HepG2 (cell line): ENCODE results near the gene AKR1C4. TPM values are rescaled to one million over a fixed set of nuclear protein-coding genes. Genes with fewer than 3 reads are reported as not detected.

Experiments
- ATAC-seq: fragments of 200-7000 bp; cut with Tn5 transposase; 3 replicates; pipeline ENCODE4 v1.9.1; 2020; ENCODE audit warnings: mild to moderate bottlenecking, moderate library complexity
- BruUV-seq: library from RNA; stranded (reverse); fragments of 400-500 nt; replicated peaks from 2 replicates; lab custom pipeline; 2021; lab: Mats Ljungman, UMichigan
- CTCF ChIA-PET: fragments of 300-600 bp; formaldehyde crosslinking; extraction: SDS; loops from one replicate; lab custom pipeline; 2021; ENCODE audit warnings: low total read pairs, inconsistent platforms, low intra/inter-chr PET ratio; lab: Yijun Ruan, JAX
- POLR2A ChIA-PET: fragments of 350-600 bp; sonication (Branson Sonifier 250); formaldehyde crosslinking; loops from one replicate; lab custom pipeline; 2020; ENCODE audit warnings: antibody characterized with exemption, inconsistent platforms; lab: Yijun Ruan, JAX
- DNase-seq: peaks from one replicate; pipeline ENCODE4 v3.0.0-alpha.2; 2015; ENCODE audit warnings: low spot score
- FAIRE-seq: peaks from 3 replicates; lab custom pipeline; 2011; peaks lifted over from hg19 to GRCh38; lab: Jason Lieb, UNC
- H2AFZ ChIP-seq: one replicate; pipeline ENCODE4 v1.6.1; 2011; ENCODE audit warnings: low read length, inconsistent platforms
- H3K27ac ChIP-seq: fragments of 300-600 bp; 3 replicates; pipeline ENCODE4 v1.8.0; 2011; ENCODE audit warnings: mixed run types, mild to moderate bottlenecking, mixed read lengths, low read length, inconsistent platforms; ENCODE audit not compliant: insufficient read depth; ENCODE audit errors: extremely low read length
- H3K27me3 ChIP-seq, 2 experiments: fragments of 200-600 bp in 1 of 2; 2 replicates in 1 of 2; 3 replicates in 1 of 2; pipeline versions ENCODE4 v1.6.0 to v1.8.0; 2011; ENCODE audit warnings: low read length in 2 of 2, mild to moderate bottlenecking in 2 of 2, moderate library complexity in 2 of 2, inconsistent platforms in 1 of 2; ENCODE audit not compliant: insufficient read depth in 2 of 2, control insufficient read depth in 1 of 2
- H3K36me3 ChIP-seq, 2 experiments: fragments of 200-600 bp in 1 of 2; replicated peaks in 1 of 2; 2 replicates in 1 of 2; 3 replicates in 1 of 2; pipeline versions ENCODE4 v1.5.1 to v1.8.0; 2011; ENCODE audit warnings: low read length in 2 of 2, inconsistent platforms in 1 of 2; ENCODE audit not compliant: insufficient read depth in 2 of 2, control insufficient read depth in 1 of 2
- H3K4me1 ChIP-seq: 2 replicates; pipeline ENCODE4 v1.5.1; 2012; ENCODE audit warnings: low read length, inconsistent platforms; ENCODE audit not compliant: insufficient read depth
- H3K4me2 ChIP-seq: 2 replicates; pipeline ENCODE4 v1.6.0; 2011; ENCODE audit warnings: low read depth, low read length, inconsistent platforms
- H3K4me3 ChIP-seq, 3 experiments: fragments of 200-600 bp in 1 of 3; sonication (generic), shearing (Covaris generic) in 1 of 3; replicated peaks in 1 of 3; 2 replicates each; pipeline ENCODE4 v1.5.1; 2011 to 2016; ENCODE audit warnings: low read length in 3 of 3, inconsistent platforms in 2 of 3, low read depth in 2 of 3, mild to moderate bottlenecking in 2 of 3, control low read depth in 1 of 3, mixed read lengths in 1 of 3; ENCODE audit not compliant: insufficient read depth in 1 of 3
- H3K79me2 ChIP-seq: one replicate; pipeline ENCODE4 v1.6.1; 2011; ENCODE audit warnings: low read length, inconsistent platforms; ENCODE audit not compliant: insufficient read depth
- H3K9ac ChIP-seq: 2 replicates; pipeline ENCODE4 v1.6.0; 2011; ENCODE audit warnings: mild to moderate bottlenecking, low read depth, low read length, inconsistent platforms; ENCODE audit not compliant: insufficient read depth
- H3K9me3 ChIP-seq: 2 replicates; pipeline ENCODE4 v1.5.1; 2012; ENCODE audit warnings: mild to moderate bottlenecking, low read length
- H4K20me1 ChIP-seq: 2 replicates; pipeline ENCODE4 v1.6.0; 2011; ENCODE audit warnings: inconsistent platforms, mild to moderate bottlenecking, low read length, moderate library complexity; ENCODE audit not compliant: insufficient read depth
- CC2D1A ChIP-seq: sonication (generic); formaldehyde crosslinking; IDR thresholded peaks from 2 replicates; pipeline ENCODE4 v1.8.1; 2023; ENCODE audit warnings: mild to moderate bottlenecking, missing genetic modification reagents
- ELF3 ChIP-seq: IDR thresholded peaks from 2 replicates; pipeline ENCODE4 v1.6.1; 2016; ENCODE audit warnings: missing genetic modification reagents, missing compliant biosample characterization
- NR2F2 ChIP-seq: IDR thresholded peaks from 2 replicates; pipeline ENCODE4 v1.6.1; 2012; ENCODE audit warnings: low read depth, inconsistent platforms, borderline replicate concordance
- RBFOX2 ChIP-seq: fragments of 200-400 bp; formaldehyde crosslinking; IDR thresholded peaks from 2 replicates; pipeline ENCODE4 v1.6.1; 2017; ENCODE audit warnings: low read depth, mild to moderate bottlenecking, low read length
- SMAD3 ChIP-seq: sonication (generic); formaldehyde crosslinking; IDR thresholded peaks from 2 replicates; pipeline ENCODE4 v1.4.0; 2020; ENCODE audit warnings: missing genetic modification reagents
- SMC3 ChIP-seq: IDR thresholded peaks from 2 replicates; pipeline ENCODE4 v1.6.1; 2011; ENCODE audit warnings: low read length, improper control_type of control experiment
- SMYD3 ChIP-seq: sonication (generic); formaldehyde crosslinking; IDR thresholded peaks from 2 replicates; pipeline ENCODE4 v1.8.1; 2023; ENCODE audit warnings: mild to moderate bottlenecking, missing genetic modification reagents
- SRSF4 ChIP-seq: fragments of 200-400 bp; formaldehyde crosslinking; IDR thresholded peaks from one replicate; pipeline ENCODE4 v1.6.1; 2018; ENCODE audit warnings: mild to moderate bottlenecking, low read depth, low read length, moderate library complexity; ENCODE audit not compliant: poor library complexity, severe bottlenecking
- ZMYM4 ChIP-seq: sonication (generic); formaldehyde crosslinking; IDR thresholded peaks from 2 replicates; pipeline ENCODE4 v1.8.1; 2023; ENCODE audit warnings: mild to moderate bottlenecking, missing genetic modification reagents
- ZNF263 ChIP-seq: sonication (generic); formaldehyde crosslinking; IDR thresholded peaks from 2 replicates; pipeline ENCODE4 v1.4.0; 2020; ENCODE audit warnings: missing genetic modification reagents
- ZNF383 ChIP-seq: sonication (generic); formaldehyde crosslinking; IDR thresholded peaks from 2 replicates; pipeline ENCODE4 v1.4.0; 2020; ENCODE audit warnings: missing genetic modification reagents, mild to moderate bottlenecking, borderline replicate concordance
- ZNF772 ChIP-seq: sonication (generic); formaldehyde crosslinking; IDR thresholded peaks from 2 replicates; pipeline ENCODE4 v1.5.0; 2020; ENCODE audit warnings: mild to moderate bottlenecking, missing genetic modification reagents
- WGBS: methylation state at CpG from one replicate; pipeline ENCODE4 v1.1.6; 2017; ENCODE audit warnings: low lambda C conversion rate; 5-methylcytosine and 5-hydroxymethylcytosine counted together
- in situ Hi-C: cut with HindIII; loops from 2 replicates; pipeline ENCODE4 v1.10.0; 2017; ENCODE audit warnings: low pct_unique_long_range_greater_than_20kb; ENCODE audit not compliant: extremely low pct_ligation_motif_present
- intact Hi-C: fragments of 100-400 bp; cut with micrococcal nuclease; formaldehyde crosslinking; loops from one replicate; pipeline ENCODE4 v1.10.0; 2022; ENCODE audit not compliant: unreplicated experiment
- polyA plus RNA-seq, 8 experiments: library from polyadenylated mRNA; depleted of rRNA in 3 of 8; stranded (reverse) in 7 of 8; unstranded in 1 of 8; fragments of >200 nt; fragmentation: Illumina TruSeq in 4 of 8; extraction: Trizol in 4 of 8; gene quantifications; 2 replicates each; pipeline versions ENCODE4 v1.2.1 to v1.2.3, GENCODE V29; 2011 to 2016; ENCODE audit warnings: low read depth in 4 of 8, missing spikeins in 1 of 8, mixed read lengths in 1 of 8; ENCODE audit not compliant: insufficient read depth in 1 of 8
- total RNA-seq, 5 experiments: library from RNA; depleted of rRNA; stranded (reverse); fragments of >200 nt; fragmentation: Illumina TruSeq; extraction: Trizol; gene quantifications; 2 replicates each; pipeline ENCODE4 v1.2.3, GENCODE V29; 2016; ENCODE audit warnings: low read depth in 1 of 5
- TF ChIP-seq, protein P1 (sequence below): sonication (generic); formaldehyde crosslinking; IDR thresholded peaks from 2 replicates; pipeline ENCODE4 v1.4.0; 2020; ENCODE audit warnings: missing genetic modification reagents
- TF ChIP-seq, protein P2 (sequence below): IDR thresholded peaks from 2 replicates; pipeline ENCODE4 v1.6.1; 2012; ENCODE audit warnings: low read depth, low read length, improper control_type of control experiment

Gene AKR1C4
- total and polyA plus RNA-seq, 2 of the 13 experiments (the other 11 are each of a cell fraction or from before 2014, with no cell fraction given) = 0.18 to 1.3 TPM

DNA sequence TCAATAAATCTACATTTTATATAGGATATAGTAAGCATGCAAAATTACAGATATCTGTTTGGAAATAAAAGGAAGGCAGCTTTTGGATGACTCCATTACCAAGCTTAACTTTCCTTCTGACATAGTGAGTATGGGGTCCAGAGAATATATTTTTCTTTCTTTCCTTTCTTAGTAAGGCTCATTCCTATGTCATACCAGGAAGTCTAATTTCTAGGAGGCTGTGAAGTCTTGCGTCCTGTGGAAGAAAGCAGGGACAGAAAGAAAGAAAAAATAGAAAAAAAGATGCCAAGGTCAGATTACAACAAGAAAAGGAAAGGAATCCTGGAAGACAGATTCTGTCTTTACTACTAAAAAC is 48.0 kb upstream of the AKR1C4 start (continued):
- TF ChIP-seq ELF3 (peak; percentile 5; the same call in 1 of the 2 replicates), ZNF263 (CRISPR knock-in tag) (no peak), CC2D1A (CRISPR knock-in tag) (no peak), SMYD3 (no peak), SMC3 (no peak), RBFOX2 (0 out of 2 replicates have a peak, but pooled peaks have one; percentile 32), SMAD3 (no peak), SRSF4 (no peak), ZNF772 (CRISPR knock-in tag) (no peak), NR2F2 (no peak)
- TF ChIP-seq, protein P1, sequence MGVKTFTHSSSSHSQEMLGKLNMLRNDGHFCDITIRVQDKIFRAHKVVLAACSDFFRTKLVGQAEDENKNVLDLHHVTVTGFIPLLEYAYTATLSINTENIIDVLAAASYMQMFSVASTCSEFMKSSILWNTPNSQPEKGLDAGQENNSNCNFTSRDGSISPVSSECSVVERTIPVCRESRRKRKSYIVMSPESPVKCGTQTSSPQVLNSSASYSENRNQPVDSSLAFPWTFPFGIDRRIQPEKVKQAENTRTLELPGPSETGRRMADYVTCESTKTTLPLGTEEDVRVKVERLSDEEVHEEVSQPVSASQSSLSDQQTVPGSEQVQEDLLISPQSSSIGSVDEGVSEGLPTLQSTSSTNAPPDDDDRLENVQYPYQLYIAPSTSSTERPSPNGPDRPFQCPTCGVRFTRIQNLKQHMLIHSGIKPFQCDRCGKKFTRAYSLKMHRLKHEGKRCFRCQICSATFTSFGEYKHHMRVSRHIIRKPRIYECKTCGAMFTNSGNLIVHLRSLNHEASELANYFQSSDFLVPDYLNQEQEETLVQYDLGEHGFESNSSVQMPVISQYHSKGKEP = no peak
- TF ChIP-seq, protein P2, sequence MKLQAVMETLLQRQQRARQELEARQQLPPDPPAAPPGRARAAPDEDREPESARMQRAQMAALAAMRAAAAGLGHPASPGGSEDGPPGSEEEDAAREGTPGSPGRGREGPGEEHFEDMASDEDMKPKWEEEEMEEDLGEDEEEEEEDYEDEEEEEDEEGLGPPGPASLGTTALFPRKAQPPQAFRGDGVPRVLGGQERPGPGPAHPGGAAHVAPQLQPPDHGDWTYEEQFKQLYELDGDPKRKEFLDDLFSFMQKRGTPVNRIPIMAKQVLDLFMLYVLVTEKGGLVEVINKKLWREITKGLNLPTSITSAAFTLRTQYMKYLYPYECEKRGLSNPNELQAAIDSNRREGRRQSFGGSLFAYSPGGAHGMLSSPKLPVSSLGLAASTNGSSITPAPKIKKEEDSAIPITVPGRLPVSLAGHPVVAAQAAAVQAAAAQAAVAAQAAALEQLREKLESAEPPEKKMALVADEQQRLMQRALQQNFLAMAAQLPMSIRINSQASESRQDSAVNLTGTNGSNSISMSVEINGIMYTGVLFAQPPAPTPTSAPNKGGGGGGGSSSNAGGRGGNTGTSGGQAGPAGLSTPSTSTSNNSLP = 0 out of 2 replicates have a peak, but pooled peaks have one; percentile 2

DNA sequence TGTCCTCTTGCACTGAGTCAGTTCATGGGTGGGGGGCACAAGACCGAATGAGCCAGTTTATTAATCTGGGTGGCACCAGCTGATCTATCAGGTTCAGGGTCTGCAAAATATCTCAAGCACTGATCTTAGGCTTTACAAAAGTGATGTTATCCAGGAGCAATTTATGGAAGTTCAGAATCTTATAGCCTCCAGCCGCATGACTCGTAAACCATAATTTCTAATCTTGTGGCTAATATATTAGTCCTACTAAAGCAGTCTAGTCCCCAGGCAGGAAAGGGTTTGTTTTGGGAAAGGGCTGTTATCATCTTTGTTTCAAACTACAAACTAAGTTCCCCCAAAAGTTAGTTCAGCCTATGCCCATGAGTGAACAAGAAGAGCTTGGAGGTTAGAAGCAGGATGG is 45.6 kb upstream of the AKR1C4 start:
- no TSS peak for BruUV-seq

More for the DNA sequence above, 45.6 kb upstream of the AKR1C4 start:
- peaks cover 30% of the 10 kb centered on the region for H3K9me3 ChIP-seq
- H3K4me2 ChIP-seq = no peak overlapping the region
- H3K9ac ChIP-seq = no peak overlapping the region
- ATAC-seq (no peak), DNase-seq (no peak), FAIRE-seq (no peak)
- no peaks in the 10 kb centered on the region for H3K27me3 ChIP-seq
- 100% methylated on average over 3 of the region's 3 CpGs for WGBS
- no peak overlapping the region for H2AFZ ChIP-seq
- no peaks in the 10 kb centered on the region for H3K79me2 ChIP-seq
- peaks cover 50% of the 10 kb centered on the region for H3K4me1 ChIP-seq
- no peaks in the 10 kb centered on the region for H4K20me1 ChIP-seq
- POLR2A ChIA-PET = no interaction called here
- in situ Hi-C loops (no loop called here), intact Hi-C loops (no loop called here)
- H3K4me3 ChIP-seq = no peak overlapping the region
- H3K36me3 ChIP-seq = no peaks in the 10 kb centered on the region; a peak in 1 of 5 replicates
- TF ChIP-seq ZMYM4 = 0 out of 2 replicates have a peak, but pooled peaks have one; percentile 3
- TF ChIP-seq ZNF383 (CRISPR knock-in tag) = no peak
- peak overlapping the region; percentile 100 for H3K27ac ChIP-seq
- CTCF ChIA-PET = no interaction called here
